Endothelial cell of umbilical vein (primary cell): ENCODE measurements around the gene CCDC81. TPM values are rescaled to one million over a fixed set of nuclear protein-coding genes. Genes with fewer than 3 reads are reported as not detected.

Experiments
- BruUV-seq: library from RNA; stranded (reverse); fragments of 400-500 nt; replicated peaks from 2 replicates; lab custom pipeline; 2021; lab: Mats Ljungman, UMichigan
- CTCF ChIA-PET: fragments of 300-600, 350-600 bp; sonication (Branson Sonifier 250); formaldehyde crosslinking; loops from one replicate; lab custom pipeline; 2021; ENCODE audit warnings: antibody characterized with exemption, inconsistent platforms; lab: Charles Lee
- POLR2A ChIA-PET: fragments of 300-600, 350-600 bp; sonication (Branson Sonifier 250); formaldehyde crosslinking; loops from one replicate; lab custom pipeline; 2021; ENCODE audit warnings: antibody characterized with exemption, inconsistent platforms; lab: Charles Lee
- DNase-seq: peaks from one replicate; pipeline ENCODE4 v3.0.0-alpha.2; 2011; ENCODE audit warnings: low read depth, low spot score
- FAIRE-seq: peaks from 2 replicates; lab custom pipeline; 2011; peaks lifted over from hg19 to GRCh38; lab: Jason Lieb, UNC
- H2AFZ ChIP-seq: 2 replicates; pipeline ENCODE4 v1.6.0; 2012; ENCODE audit warnings: low read depth, low read length, control low read depth, inconsistent platforms
- H3K27ac ChIP-seq: 2 replicates; pipeline ENCODE4 v1.5.1; 2011; ENCODE audit warnings: low read depth, mild to moderate bottlenecking, control low read depth, low read length, moderate library complexity; ENCODE audit not compliant: insufficient read depth
- H3K27me3 ChIP-seq, 2 experiments: 2 replicates each; pipeline versions ENCODE4 v1.6.0 to v1.6.1; 2011; ENCODE audit warnings: low read length in 2 of 2, mixed read lengths in 1 of 2; ENCODE audit not compliant: control insufficient read depth in 2 of 2, insufficient read depth in 2 of 2
- H3K36me3 ChIP-seq, 2 experiments: 2 replicates in 1 of 2; 3 replicates in 1 of 2; pipeline ENCODE4 v1.5.1; 2011; ENCODE audit warnings: low read length in 2 of 2, mild to moderate bottlenecking in 1 of 2, moderate library complexity in 1 of 2; ENCODE audit not compliant: control insufficient read depth in 2 of 2, insufficient read depth in 2 of 2; ENCODE audit errors: extremely low read depth in 1 of 2
- H3K4me1 ChIP-seq: 3 replicates; pipeline ENCODE4 v1.5.1; 2011; ENCODE audit warnings: mild to moderate bottlenecking, low read length; ENCODE audit not compliant: control insufficient read depth, insufficient read depth; ENCODE audit errors: extremely low read depth
- H3K4me2 ChIP-seq: 2 replicates; pipeline ENCODE4 v1.6.1; 2011; ENCODE audit warnings: low read length, control low read depth, mixed read lengths; ENCODE audit not compliant: insufficient read depth
- H3K4me3 ChIP-seq, 3 experiments: fragments of 200-600 bp in 1 of 3; sonication (generic), shearing (Covaris generic) in 1 of 3; replicated peaks in 1 of 3; 2 replicates each; pipeline ENCODE4 v1.5.1; 2011 to 2016; ENCODE audit warnings: control low read depth in 3 of 3, low read length in 3 of 3, mild to moderate bottlenecking in 2 of 3, inconsistent platforms in 1 of 3, low read depth in 1 of 3, moderate library complexity in 1 of 3; ENCODE audit not compliant: insufficient read depth in 1 of 3
- H3K79me2 ChIP-seq: 2 replicates; pipeline ENCODE4 v1.6.0; 2012; ENCODE audit warnings: low read length, inconsistent platforms; ENCODE audit not compliant: control insufficient read depth, insufficient read depth
- H3K9ac ChIP-seq: replicated peaks from 2 replicates; pipeline ENCODE3; 2011; ENCODE audit warnings: low read length, control low read depth; ENCODE audit not compliant: insufficient read depth; ENCODE audit errors: extremely low read depth
- H3K9me1 ChIP-seq: replicated peaks from 3 replicates; pipeline ENCODE4 v1.6.0; 2011; ENCODE audit warnings: mild to moderate bottlenecking, low read length; ENCODE audit not compliant: control insufficient read depth, insufficient read depth; ENCODE audit errors: extremely low read depth
- H3K9me3 ChIP-seq: replicated peaks from 2 replicates; pipeline ENCODE4 v1.5.1; 2012; ENCODE audit warnings: low read length, inconsistent platforms; ENCODE audit not compliant: control insufficient read depth, insufficient read depth
- H4K20me1 ChIP-seq: replicated peaks from 2 replicates; pipeline ENCODE3; 2011; ENCODE audit warnings: mild to moderate bottlenecking, low read length; ENCODE audit not compliant: control insufficient read depth, insufficient read depth; ENCODE audit errors: extremely low read depth
- CTCF ChIP-seq, 2 donors: IDR thresholded peaks; 1 replicate in 1 of 2; 2 replicates in 1 of 2; pipeline ENCODE4 v1.5.1; 2011; ENCODE audit warnings: low read length in 2 of 2, mild to moderate bottlenecking in 2 of 2, moderate library complexity in 2 of 2, control low read depth in 1 of 2, inconsistent platforms in 1 of 2, low read depth in 1 of 2; ENCODE audit not compliant: insufficient read depth in 1 of 2; ENCODE audit errors: extremely low read depth in 1 of 2
- EZH2 ChIP-seq: IDR thresholded peaks from 2 replicates; pipeline ENCODE4 v1.6.1; 2012; ENCODE audit warnings: borderline replicate concordance, low read depth, mild to moderate bottlenecking, moderate library complexity, low read length, inconsistent platforms; ENCODE audit not compliant: severe bottlenecking
- FOS ChIP-seq: IDR thresholded peaks from 2 replicates; pipeline ENCODE4 v1.6.1; 2011; ENCODE audit warnings: mild to moderate bottlenecking, low read length, moderate library complexity, borderline replicate concordance; ENCODE audit not compliant: insufficient read depth
- GATA2 ChIP-seq: IDR thresholded peaks from 2 replicates; pipeline ENCODE4 v1.7.0; 2011; ENCODE audit warnings: low read depth, mild to moderate bottlenecking, moderate library complexity, mixed read lengths, low read length; ENCODE audit not compliant: insufficient read length, insufficient read depth
- JUN ChIP-seq: IDR thresholded peaks from 2 replicates; pipeline ENCODE4 v1.6.1; 2011; ENCODE audit warnings: borderline replicate concordance, low read depth; ENCODE audit not compliant: insufficient read length, insufficient read depth
- MAX ChIP-seq: IDR thresholded peaks from 2 replicates; pipeline ENCODE4 v1.6.1; 2011; ENCODE audit not compliant: insufficient read depth, insufficient read length
- MYC ChIP-seq: IDR thresholded peaks from one replicate; pipeline ENCODE4 v1.6.1; 2011; ENCODE audit warnings: mild to moderate bottlenecking, low read depth, low read length
- POLR2A ChIP-seq: IDR thresholded peaks from 2 replicates; pipeline ENCODE4 v1.6.1; 2012; ENCODE audit warnings: low read depth, mild to moderate bottlenecking, control low read depth, low read length
- POLR2AphosphoS5 ChIP-seq: IDR thresholded peaks from 2 replicates; pipeline ENCODE4 v1.6.1; 2012; ENCODE audit warnings: low read depth, mild to moderate bottlenecking, control low read depth, low read length, moderate library complexity; ENCODE audit not compliant: insufficient read depth
- dilution Hi-C: fragments of 300-500 bp; cut with MboI; formaldehyde crosslinking; loops from one replicate; pipeline ENCODE4 v1.15.0; 2019; ENCODE audit warnings: low sequenced_read_pairs; ENCODE audit not compliant: extremely low pct_ligation_motif_present
- intact Hi-C: fragments of 100-400 bp; cut with micrococcal nuclease; formaldehyde crosslinking; loops from one replicate; pipeline ENCODE4 v1.10.0; 2022
- polyA plus RNA-seq, 4 experiments: library from polyadenylated mRNA; depleted of rRNA in 3 of 4; stranded (reverse) in 3 of 4; unstranded in 1 of 4; fragments of >200 nt; gene quantifications; 2 replicates each; pipeline versions ENCODE4 v1.2.1 to v1.2.3, GENCODE V29; 2011 to 2012; ENCODE audit warnings: missing spikeins in 1 of 4
- total RNA-seq: library from RNA; stranded (reverse); gene quantifications from 2 replicates; pipeline ENCODE4 v1.2.3, GENCODE V29; 2021

Gene CCDC81
- total and polyA plus RNA-seq, 2 donors (not counting 3 experiments of a cell fraction or from before 2014, with no cell fraction given), result 0.57 to 1.1 TPM

GRCh38 chr11:86386283-86386682 is 11.6 kb downstream of the CCDC81 start:
- no peak overlapping the region for H3K4me3 ChIP-seq
- dilution Hi-C loops, result no loop called here
- BruUV-seq, result no TSS peak
- no peak overlapping the region for H3K27ac ChIP-seq
- no peak for FAIRE-seq
- H3K9me1 ChIP-seq, result no peaks in the 10 kb centered on the region
- POLR2A ChIA-PET, result no interaction called here
- H3K4me1 ChIP-seq, result peaks cover 12% of the 10 kb centered on the region
- no peaks in the 10 kb centered on the region for H4K20me1 ChIP-seq
- intact Hi-C loops, result no loop called here
- no peaks in the 10 kb centered on the region for H3K27me3 ChIP-seq
- no peak overlapping the region for H2AFZ ChIP-seq
- no peak for DNase-seq
- no peaks in the 10 kb centered on the region for H3K9me3 ChIP-seq
- no peaks in the 10 kb centered on the region for H3K79me2 ChIP-seq
- CTCF ChIA-PET, result no interaction called here
- TF ChIP-seq MAX (no peak), MYC (no peak), CTCF (IDR thresholded peaks at IDR 0.05; ENCODE audit: extremely low read depth in 1 of 2, insufficient read depth in 1 of 2, low read depth in 1 of 2, low read length in 2 of 2) (no peak), JUN (no peak)
- no peak overlapping the region for H3K4me2 ChIP-seq
- H3K36me3 ChIP-seq, result no peaks in the 10 kb centered on the region
- H3K9ac ChIP-seq, result no peak overlapping the region

- intact Hi-C loops, result no loop called here
- Histone ChIP-seq H3K4me3 (no peak overlapping the region), H3K9me3 (no peaks in the 10 kb centered on the region), H3K27me3 (no peaks in the 10 kb centered on the region), H3K36me3 (no peaks in the 10 kb centered on the region), H3K4me1 (peaks cover 12% of the 10 kb centered on the region), H3K9ac (no peak overlapping the region), H4K20me1 (no peaks in the 10 kb centered on the region), H3K9me1 (no peaks in the 10 kb centered on the region), H3K79me2 (no peaks in the 10 kb centered on the region), H3K27ac (no peak overlapping the region), H2AFZ (no peak overlapping the region), H3K4me2 (no peak overlapping the region)
- ChIA-PET CTCF (interaction anchor here (1.0 kb wide), 1 partner anchor 13 kb away, joined by 3 read pairs; no protein-coding TSS in a partner anchor), POLR2A (no interaction called here)
- TF ChIP-seq MYC (no peak), GATA2 (no peak), MAX (no peak), JUN (no peak), POLR2AphosphoS5 (no peak), EZH2 (no peak), POLR2A (no peak), CTCF (IDR thresholded peaks at IDR 0.05; ENCODE audit: extremely low read depth in 1 of 2, insufficient read depth in 1 of 2, low read depth in 1 of 2, low read length in 2 of 2) (no peak), FOS (no peak)
- DNase-seq (no peak), FAIRE-seq (no peak)
- dilution Hi-C loops, result no loop called here
- no TSS peak for BruUV-seq
Measured at GRCh38 chr11:86386746-86387145, 12.1 kb downstream of the CCDC81 start.
